Esophagus squamous epithelium (tissue), 5 donors: ENCODE data around the gene COG4. TPM values are rescaled to one million over a fixed set of nuclear protein-coding genes. Genes with fewer than 3 reads are reported as not detected.
"Not testable (repeated sequence)": the region's sequence is repeated elsewhere in the genome, so short reads cannot be mapped to it uniquely, and the experiment has no call there.

Experiments
- DNase-seq: peaks from one replicate; lab custom pipeline; 2025; lab: John Stamatoyannopoulos, UW
- H3K27ac ChIP-seq, 4 donors: fragments of 200-600 bp; sonication (generic); one replicate each; pipeline ENCODE4 v1.5.1; 2016 to 2019; ENCODE audit warnings: mild to moderate bottlenecking in 1 of 4
- H3K27me3 ChIP-seq, 4 donors: fragments of 200-600 bp; sonication (generic); 1 replicate in 3 of 4; 2 replicates in 1 of 4; pipeline versions ENCODE4 v1.5.1 to v1.6.0; 2017 to 2021; ENCODE audit warnings: antibody characterized with exemption in 1 of 4
- H3K36me3 ChIP-seq, 3 donors: fragments of 200-600 bp; sonication (generic); one replicate each; pipeline ENCODE4 v1.5.1; 2016 to 2019
- H3K4me1 ChIP-seq, 3 donors: fragments of 200-600 bp; sonication (generic); one replicate each; pipeline ENCODE4 v1.5.1; 2017 to 2019
- H3K4me3 ChIP-seq, 4 donors: fragments of 200-600 bp; sonication (generic); 1 replicate in 3 of 4; 2 replicates in 1 of 4; pipeline ENCODE4 v1.5.1; 2016 to 2019; ENCODE audit warnings: mild to moderate bottlenecking in 2 of 4, moderate library complexity in 1 of 4
- H3K9me3 ChIP-seq, 3 donors: fragments of 200-600 bp; sonication (generic); one replicate each; pipeline ENCODE4 v1.5.1; 2016 to 2019
- CTCF ChIP-seq, 6 experiments: fragments of 450-650 bp in 4 of 6; fragments of 200-600 bp in 2 of 6; sonication (generic) in 2 of 6; IDR thresholded peaks; one replicate each; pipeline ENCODE4 v1.5.1; 2016 to 2019; ENCODE audit warnings: antibody characterized with exemption in 6 of 6, mild to moderate bottlenecking in 4 of 6, moderate library complexity in 4 of 6
- POLR2A ChIP-seq, 4 donors: fragments of 450-650 bp; IDR thresholded peaks; one replicate each; pipeline ENCODE4 v1.6.1; 2017; ENCODE audit warnings: antibody characterized with exemption in 4 of 4, mild to moderate bottlenecking in 4 of 4, moderate library complexity in 3 of 4
- WGBS, 2 donors: methylation state at CpG; one replicate each; pipeline ENCODE4 v1.1.5; 2018; 5-methylcytosine and 5-hydroxymethylcytosine counted together
- intact Hi-C: fragments of 100-400 bp; cut with DNase I; formaldehyde crosslinking; loops from one replicate; pipeline ENCODE4 v1.15.0; 2022
- total RNA-seq, 4 donors: library from RNA; depleted of rRNA; stranded (reverse); fragments of >200 nt; gene quantifications; one replicate each; pipeline ENCODE4 v1.1.0, GENCODE V29; 2016
- donor health status: DM: yes; HTN: yes; CAD: no.

Gene COG4
- total RNA-seq, 4 donors from 2014 or later, result 40.3 to 54.0 (median 47.5) TPM

GRCh38 chr16:70454222-70455034 is 68.9 kb downstream of the COG4 start, which contains the start of gene FCSK:
TSS of gene FCSK (plus strand) at chr16:70454595. CDS start at chr16:70463191, 8,596 bp downstream.
- Histone ChIP-seq H3K27ac (peak within 1 kb of the TSS; percentile 95 to 98 (median 96)), H3K9me3 (no peaks in the 10 kb centered on the region), H3K4me1 (peaks cover 7 to 22% (median 15%) of the 10 kb centered on the region in 3 donors), H3K4me3 (peak within 1 kb of the TSS; percentile 75 to 98 (median 92)), H3K27me3 (peaks cover 0 to 7% (median 0%) of the 10 kb centered on the region in 4 donors), H3K36me3 (no peaks in the 10 kb centered on the region)
- intact Hi-C loops, result loop anchor here (10.0 kb wide), 1 partner anchor 80 kb away; no protein-coding TSS in a partner anchor
- DNase-seq, result no peak
- peak in 1 of 4 donors; percentile 45 for TF ChIP-seq POLR2A (IDR thresholded peaks at IDR 0.05)
- TF ChIP-seq CTCF (IDR thresholded peaks at IDR 0.05), result no peak
- 0 to 1% methylated on average over 12 to 44 of the region's 67 CpGs for WGBS, 2 donors

DNA sequence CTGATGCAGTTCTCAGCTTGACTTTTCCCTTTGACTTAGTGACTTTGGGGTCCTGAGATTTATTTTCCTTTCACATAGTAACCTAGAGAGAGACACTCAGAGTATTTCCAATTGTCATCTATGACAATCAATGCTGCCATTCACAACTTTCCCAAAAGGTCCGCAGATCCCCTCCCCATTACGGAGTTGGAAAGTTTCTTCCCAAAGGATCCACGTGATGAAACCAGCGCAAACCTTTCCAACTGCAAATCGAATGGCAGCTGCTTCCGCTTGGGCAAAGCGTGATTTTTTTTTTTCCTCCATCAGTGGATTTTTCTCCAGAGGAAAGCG is 69.5 kb downstream of the COG4 start:
- TF ChIP-seq CTCF (IDR thresholded peaks at IDR 0.05) (no peak), POLR2A (IDR thresholded peaks at IDR 0.05) (no peak)
- Histone ChIP-seq H3K9me3 (no peaks in the 10 kb centered on the region), H3K36me3 (no peaks in the 10 kb centered on the region), H3K27ac (peak overlapping the region in 3 of 4 donors; percentile 96 to 98 (median 97)), H3K4me1 (peaks cover 7 to 22% (median 15%) of the 10 kb centered on the region in 3 donors), H3K4me3 (peak overlapping the region; percentile 75 to 98 (median 92)), H3K27me3 (peaks cover 0 to 7% (median 0%) of the 10 kb centered on the region in 4 donors)
- DNase-seq, result no peak
- intact Hi-C loops, result loop anchor here (10.0 kb wide), 1 partner anchor 79 kb away; no protein-coding TSS in a partner anchor
- 0% methylated on average over 7 to 8 of the region's 8 CpGs for WGBS, 2 donors

DNA sequence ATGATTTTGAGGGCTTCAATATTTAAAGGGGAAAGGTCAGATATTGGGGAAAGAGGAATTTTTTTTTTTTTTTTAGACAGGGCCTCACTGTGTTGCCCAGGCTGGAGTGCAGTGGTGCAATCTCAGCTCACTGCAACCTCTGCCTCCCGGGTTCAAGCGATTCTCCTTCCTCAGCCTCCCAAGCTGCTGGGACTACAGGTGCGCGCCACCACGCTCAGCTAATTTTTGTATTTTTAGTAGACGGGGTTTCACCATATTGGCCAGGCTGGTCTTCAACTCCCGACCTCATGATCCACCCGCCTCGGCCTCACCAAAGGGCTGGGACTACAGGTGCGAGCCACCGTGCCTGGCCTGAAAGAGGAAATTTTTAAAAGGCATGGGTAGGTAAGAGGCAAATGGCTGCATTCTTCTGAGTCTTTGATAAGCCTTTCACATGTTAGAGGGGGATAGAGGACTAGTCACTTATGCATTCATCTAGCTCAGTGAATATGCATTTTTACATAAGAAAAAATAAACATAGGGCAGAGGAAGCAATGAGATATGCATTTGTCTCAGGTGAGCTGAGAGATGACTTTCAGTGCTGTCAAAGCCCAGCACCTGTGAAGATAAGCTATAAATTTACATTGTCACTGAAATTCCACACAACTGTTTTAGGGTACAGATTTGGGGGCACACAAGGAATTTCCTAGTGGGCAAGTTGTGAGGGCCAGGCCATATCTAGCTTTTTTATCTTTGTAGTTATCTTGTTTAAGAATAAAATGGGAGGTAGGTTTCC is 70.0 kb downstream of the COG4 start:
- WGBS, 2 donors, result 93 to 98% methylated on average over 10 to 11 of the region's 11 CpGs
- H3K36me3 ChIP-seq, result no peaks in the 10 kb centered on the region
- H3K27ac ChIP-seq, result peak overlapping the region in 3 of 4 donors; percentile 96 to 98 (median 97)
- no peak for DNase-seq
- TF ChIP-seq POLR2A (IDR thresholded peaks at IDR 0.05), result no peak
- TF ChIP-seq CTCF (IDR thresholded peaks at IDR 0.05), result no peak
- peak overlapping the region; percentile 75 to 98 (median 92) for H3K4me3 ChIP-seq
- intact Hi-C loops, result loop anchor here (10.0 kb wide), 1 partner anchor 79 kb away; no protein-coding TSS in a partner anchor
- H3K9me3 ChIP-seq, result no peaks in the 10 kb centered on the region
- H3K4me1 ChIP-seq, result peaks cover 7 to 22% (median 15%) of the 10 kb centered on the region in 3 donors
- peaks cover 0 to 7% (median 0%) of the 10 kb centered on the region in 4 donors for H3K27me3 ChIP-seq

GRCh38 chr16:70451004-70451340 is 72.4 kb downstream of the COG4 start:
- not testable (repeated sequence) for H3K9me3 ChIP-seq, DNase-seq, H3K27ac ChIP-seq, H3K27me3 ChIP-seq, H3K36me3 ChIP-seq
- intact Hi-C loops, result loop anchor here (10.0 kb wide), 1 partner anchor 76 kb away; no protein-coding TSS in a partner anchor
- Histone ChIP-seq H3K4me1 (peaks cover 7 to 20% (median 14%) of the 10 kb centered on the region in 3 donors), H3K4me3 (peak overlapping the region in 2 of 4 donors; percentile 20 to 22)
- 67 to 79% methylated on average over 4 to 6 of the region's 25 CpGs for WGBS, 2 donors

GRCh38 chr16:70450142-70451003 is 73.0 kb downstream of the COG4 start:
- intact Hi-C loops, result loop anchor here (10.0 kb wide), 1 partner anchor 76 kb away; no protein-coding TSS in a partner anchor
- Histone ChIP-seq H3K4me3 (peak overlapping the region in 2 of 4 donors; percentile 20 to 22), H3K4me1 (peaks cover 7 to 14% (median 8%) of the 10 kb centered on the region in 3 donors)
- not testable (repeated sequence) for H3K27me3 ChIP-seq, H3K9me3 ChIP-seq, DNase-seq, H3K36me3 ChIP-seq, H3K27ac ChIP-seq
- WGBS, 2 donors, result 88 to 95% methylated on average over 8 to 12 of the region's 37 CpGs
